Pulmonary artery endothelial cell (primary cell): ENCODE measurements around the gene SEPTIN6. TPM values are rescaled to one million over a fixed set of nuclear protein-coding genes. Genes with fewer than 3 reads are reported as not detected.
"Not testable (repeated sequence)": the region's sequence is repeated elsewhere in the genome, so short reads cannot be mapped to it uniquely, and the experiment has no call there.

Experiments
- DNase-seq: peaks from one replicate; pipeline ENCODE4 v3.0.0-alpha.2; 2011; ENCODE audit warnings: low read depth, low spot score
- total RNA-seq: library from RNA; depleted of rRNA; stranded (reverse); fragments of >200 nt; gene quantifications from 2 replicates; pipeline ENCODE4 v1.2.3, GENCODE V29; 2014

SEPTIN6 gene
- total RNA-seq, 1 donor from 2014 or later = 16.1 TPM

DNA sequence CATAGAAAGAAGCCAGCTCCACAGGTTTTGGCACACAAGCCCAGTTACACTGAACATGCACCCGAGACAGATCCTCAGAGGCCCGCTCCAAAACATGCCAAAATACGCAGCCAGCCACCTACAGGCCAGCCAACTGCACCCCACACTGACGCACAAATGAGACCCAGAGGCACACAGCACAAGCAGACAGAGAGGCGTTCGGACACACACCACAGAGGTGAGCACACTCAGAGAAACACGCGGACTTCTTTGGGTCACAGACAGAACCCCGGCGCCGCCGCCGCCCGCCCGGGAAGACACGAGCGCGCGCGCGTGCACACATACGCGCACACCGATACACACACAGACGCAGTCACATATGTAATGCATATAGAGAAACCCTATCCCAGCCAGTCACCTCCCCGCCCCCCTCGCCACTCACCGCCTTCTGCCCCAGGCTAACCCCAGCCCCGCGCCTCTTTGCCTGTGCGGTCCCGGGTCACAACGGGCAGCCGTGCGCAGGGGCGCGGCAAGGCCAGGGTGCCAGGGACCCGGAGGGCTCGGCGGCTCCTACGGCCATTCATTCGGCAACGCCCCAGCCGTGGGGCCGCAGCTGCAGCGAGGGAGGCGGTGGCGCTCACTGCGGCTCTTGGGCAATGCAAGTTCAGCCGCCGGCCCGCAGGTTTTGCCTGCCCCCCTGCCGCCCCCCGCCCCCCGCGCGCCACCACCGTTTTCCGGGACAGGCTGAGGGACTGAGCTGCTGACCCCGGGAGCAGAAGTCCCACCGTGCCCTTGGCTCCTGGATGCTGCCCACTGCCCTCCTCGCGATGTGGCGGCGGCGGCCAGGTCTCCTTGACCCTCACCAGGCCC lies 553 bp downstream of the SEPTIN6 start:
- DNase-seq = no peak

DNA sequence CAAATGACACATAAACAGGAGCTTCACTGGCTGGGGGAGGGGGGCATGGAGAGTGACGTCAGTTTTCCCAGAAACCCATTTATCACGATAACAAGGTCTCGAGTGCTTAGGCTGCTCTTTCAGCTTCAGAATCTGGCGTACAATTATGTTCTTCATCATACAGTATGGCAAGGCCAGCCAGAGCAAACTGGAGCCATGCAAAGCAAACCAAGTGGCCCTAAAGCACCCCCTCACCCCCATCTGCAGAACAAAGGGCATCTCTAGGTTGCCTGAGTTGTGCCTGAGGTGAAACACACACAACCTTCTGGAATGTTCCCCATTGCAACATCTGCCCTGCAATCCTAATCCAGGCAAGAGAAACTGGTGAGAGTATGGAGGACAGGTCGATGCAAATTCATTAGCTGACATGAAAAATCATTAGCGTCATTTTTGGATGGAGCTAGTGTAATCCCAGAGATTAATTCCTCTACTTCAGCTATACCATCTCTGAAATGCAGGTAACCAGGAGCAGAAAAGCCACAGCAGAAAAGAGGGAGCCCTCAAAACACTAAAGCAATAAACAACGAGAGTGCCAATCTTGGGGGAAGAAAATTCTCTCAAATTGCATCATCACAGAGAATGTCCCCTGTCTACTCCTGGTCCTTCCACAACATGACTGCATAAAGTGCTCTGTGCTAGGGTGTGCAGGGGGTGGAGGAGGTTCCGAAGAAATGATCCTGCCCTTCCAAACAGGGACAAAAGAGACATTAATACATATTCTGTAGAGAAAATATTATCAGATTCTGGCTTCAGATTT lies 1.8 kb downstream of the SEPTIN6 start:
- DNase-seq = no peak

DNA sequence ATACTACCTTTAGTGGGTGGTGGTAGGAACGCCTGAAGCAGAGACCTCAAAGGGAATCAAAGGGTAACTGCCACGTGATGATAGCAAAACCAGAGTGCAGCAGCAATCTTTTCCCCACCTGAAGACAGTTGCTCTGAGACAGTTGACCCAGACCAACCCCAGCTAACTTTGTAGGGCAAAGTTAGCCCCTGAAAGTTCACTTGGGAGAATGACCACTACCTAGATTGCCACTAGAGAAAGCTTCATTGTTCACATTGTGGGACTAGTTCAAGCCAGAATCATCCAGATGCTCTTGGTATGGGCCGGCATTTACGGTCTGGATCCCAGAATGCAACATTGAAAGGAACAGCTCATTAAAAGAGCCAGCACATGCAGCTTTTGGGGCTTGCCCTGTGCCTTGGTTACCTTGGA lies 4.1 kb downstream of the SEPTIN6 start:
- DNase-seq = no peak

DNA sequence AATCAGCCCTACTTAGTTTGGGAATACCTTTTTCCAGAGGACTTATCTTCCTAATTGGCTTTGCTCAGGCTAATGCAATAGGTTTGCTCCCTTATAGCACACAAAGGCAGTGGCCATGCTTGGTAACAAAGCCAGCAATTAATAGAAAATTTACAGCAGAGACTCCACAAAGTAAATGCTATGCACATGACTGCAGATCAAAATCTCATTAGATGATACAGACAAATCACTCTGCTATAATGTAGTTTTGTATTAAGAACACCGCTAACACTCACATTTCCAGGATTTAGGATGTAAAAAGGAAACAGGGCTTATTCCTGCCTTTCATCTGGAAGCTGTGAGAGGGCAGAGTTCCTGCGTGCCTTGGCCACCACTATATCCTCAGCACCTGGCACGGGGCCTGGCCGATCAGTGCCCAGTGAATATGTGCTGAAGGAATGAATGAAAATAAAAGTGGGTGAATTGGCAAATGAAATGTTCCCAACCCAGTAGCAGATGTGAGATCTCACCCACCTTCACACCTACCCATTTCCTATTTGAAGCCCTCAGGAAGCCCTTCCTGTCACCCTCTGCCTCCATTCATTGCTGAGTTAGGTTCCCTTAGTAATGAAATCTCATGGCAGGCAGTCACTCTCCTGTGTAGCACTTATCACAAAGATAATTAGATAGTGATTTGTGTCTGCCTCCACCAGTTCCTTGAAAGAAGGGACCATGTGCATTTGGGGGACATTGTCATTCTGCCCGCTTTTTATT lies 5.1 kb downstream of the SEPTIN6 start:
- DNase-seq = no peak

DNA sequence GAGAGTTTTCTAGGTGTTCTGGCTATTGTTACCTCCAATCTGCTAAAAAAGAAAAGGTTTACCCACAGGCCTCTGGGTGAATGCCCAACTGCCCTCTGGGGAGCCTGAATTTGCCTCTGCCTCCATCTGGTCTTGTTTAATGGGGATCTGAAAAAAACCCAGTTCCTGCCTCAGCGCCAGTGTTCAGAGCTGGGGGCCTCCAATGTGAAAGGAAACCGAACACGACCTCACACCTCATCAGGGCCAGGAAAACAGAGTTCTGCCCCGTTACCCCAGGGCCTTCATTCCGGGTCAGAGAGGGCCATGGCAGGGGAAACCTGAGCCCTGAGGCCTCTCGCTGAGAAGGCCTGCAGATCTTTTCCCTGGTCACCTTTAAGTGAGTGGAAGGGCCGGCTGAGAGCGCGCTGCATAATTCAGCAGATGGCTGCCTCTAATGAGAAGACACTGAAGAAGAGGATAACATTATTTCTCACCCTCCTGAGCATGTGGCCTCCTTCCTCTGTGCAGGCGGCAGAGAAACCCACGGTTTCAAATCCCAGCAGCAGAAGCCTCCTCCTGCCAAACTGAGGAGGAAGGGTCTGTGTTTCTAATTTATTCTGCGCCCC lies 6.8 kb downstream of the SEPTIN6 start:
- DNase-seq = no peak

DNA sequence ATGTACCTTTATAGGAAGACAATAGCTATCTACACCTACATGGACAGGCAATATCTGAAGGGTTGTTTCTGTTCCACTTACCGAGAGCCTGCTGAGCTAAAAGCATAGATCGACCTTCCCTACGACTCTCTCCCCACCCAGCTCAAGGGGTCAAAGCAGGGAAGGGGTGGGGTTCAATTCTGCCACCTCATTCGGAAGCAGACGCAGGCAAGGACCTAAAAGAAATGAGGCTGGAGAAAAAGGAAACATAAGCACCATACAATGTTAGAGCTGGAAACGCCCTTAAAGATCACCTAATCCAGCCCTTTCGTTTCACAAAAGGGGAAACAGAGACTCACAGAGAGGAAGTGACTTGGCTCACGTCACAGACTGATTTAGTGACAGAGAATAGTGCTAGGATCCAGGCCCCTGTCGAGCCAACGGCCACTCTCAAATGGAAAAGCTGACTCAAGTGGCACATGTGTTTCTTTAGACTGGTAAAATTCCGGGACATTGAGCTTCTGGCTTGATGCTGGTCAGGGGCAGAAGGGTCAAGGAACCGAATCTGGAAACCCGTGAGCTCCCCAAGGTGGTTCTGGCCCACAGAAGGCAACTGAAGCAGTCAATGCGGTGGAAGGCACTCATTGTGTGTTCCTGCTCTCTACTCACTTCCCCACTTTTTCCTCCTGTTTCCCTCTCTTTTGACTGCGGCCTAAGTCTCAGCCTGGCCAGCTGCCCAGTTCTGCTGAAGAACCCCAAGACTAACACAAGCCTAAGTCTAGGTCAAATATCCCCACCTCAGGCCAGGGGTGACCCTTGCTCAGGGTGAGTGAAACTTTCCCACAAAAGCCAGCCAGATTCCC lies 7.5 kb downstream of the SEPTIN6 start:
- DNase-seq = no peak

DNA sequence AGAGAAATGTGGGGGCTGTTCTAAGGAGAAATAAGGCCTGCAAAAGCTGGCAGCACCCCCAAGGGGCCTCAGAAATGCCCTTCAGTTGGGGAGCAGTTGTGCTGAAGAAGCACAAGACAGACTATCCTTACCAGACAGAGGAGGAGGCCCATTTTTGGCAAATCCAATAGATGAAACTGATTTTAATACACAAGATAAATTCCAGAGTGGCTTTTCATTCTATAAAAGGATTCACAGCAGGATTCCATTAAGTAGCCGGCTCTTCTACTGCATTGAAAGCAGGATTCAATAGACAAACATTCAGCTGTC lies 8.1 kb downstream of the SEPTIN6 start:
- DNase-seq = no peak

DNA sequence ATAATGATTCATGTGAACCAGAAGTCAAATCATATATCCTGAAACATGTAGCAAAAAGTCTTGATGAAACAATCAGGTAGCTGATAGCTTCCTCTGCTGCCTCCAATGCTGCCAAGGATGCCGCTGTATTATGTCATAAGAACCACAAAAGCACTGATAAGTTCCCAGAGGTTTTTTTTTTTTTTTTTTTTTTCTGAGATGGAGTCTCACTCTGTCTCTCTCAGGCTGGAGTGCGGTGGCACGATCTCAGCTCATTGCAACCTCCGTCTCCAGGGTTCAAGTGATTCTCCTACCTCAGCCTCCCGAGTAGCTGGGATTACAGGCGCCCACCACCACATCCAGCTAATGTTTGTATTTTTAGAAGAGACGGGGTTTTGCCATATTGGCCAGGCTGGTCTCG lies 8.7 kb downstream of the SEPTIN6 start:
- DNase-seq = not testable (repeated sequence)

DNA sequence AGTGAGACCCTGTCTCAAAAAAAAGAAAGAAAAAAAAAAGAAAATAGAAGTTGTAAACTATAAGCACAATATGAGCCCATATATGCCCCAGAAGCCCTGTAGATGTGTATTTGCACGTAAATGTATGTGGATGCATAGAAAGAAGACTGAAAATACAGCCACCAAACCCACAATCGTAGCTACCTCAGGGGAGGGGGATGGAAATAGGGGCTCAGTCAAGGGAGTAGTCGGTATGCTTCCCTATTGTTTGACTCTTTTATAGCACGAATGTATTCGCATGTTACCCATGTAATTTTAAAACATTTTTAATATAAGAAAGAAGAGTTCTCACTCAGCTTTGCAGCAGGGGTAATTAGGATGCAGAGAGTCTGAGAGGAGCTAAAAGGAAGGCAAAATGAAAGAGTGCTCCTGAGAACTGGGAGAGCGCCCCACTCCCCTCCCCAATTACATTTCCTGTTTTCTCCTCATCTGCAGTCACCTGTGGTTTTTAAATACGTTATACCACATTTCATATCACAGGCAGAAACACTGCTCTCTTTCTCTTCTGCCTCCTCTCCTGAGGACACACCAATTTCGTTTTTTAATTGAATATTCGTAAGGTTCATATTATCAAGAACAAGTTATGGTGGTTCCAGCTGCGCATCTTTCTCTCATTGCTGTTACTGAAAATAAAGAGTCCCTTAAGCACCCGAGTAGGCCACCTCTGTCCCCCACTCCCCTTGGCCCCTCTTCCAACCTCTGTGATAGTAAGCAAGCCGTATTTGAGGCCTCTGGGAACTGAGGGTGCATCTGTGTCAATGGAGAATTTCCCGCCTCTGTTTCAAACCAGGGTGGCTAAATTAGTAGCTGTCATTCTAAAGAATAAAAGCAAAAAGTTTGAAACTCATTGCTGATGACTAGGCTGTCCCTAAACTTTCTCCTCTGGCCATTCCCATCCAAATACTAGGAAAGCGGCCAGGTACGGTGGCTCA lies 10.7 kb downstream of the SEPTIN6 start:
- no peak for DNase-seq

DNA sequence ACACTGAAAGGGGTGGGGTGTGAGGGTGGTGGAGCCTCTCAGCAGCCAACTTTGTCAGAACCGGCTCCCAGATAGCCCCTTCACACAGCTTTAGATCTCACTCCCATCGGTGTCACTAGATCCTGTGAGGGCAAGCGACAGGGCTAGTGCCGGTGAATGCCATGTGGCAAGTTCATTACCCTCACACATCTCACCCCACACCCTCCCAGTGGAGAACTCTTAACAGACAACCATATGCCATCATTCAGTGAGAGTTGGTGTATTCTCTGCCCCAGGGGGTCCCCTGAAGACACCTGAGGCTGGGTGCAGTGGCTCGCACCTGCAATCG lies 15.3 kb downstream of the SEPTIN6 start:
- no peak for DNase-seq

DNA sequence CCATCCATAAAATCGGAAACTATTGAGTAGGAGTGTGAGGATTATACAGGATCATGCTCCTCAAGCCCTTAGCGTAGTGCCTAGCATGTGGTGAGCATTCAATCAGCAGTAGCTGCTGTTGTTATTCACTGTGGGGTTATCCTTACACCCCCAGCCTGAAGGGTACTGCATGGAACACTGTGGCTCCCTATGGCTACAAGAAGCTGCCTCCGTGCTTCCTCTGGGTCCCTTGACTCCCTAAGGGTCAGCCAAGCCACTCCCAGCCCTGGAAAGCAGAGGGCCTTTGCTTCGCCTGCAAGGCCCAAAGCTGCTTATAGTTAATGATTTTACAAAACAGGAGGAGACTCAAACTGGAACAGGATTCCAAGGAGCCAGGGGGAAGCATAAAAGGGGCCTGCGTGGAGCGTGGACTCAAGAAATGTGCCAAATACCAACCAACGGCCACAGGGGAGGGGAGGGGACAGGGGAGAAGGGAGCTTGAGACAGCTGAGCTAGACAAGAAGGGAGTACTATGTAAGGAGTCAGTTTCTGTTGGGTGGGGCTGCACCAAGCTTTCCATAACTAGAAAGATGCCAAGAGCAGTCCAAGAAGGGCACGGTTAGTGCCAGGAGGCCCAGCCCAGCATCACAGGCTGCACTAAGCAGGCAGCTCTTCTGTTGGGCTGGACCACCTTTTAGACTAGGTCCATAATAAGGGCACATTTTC lies 15.9 kb downstream of the SEPTIN6 start:
- DNase-seq = no peak

DNA sequence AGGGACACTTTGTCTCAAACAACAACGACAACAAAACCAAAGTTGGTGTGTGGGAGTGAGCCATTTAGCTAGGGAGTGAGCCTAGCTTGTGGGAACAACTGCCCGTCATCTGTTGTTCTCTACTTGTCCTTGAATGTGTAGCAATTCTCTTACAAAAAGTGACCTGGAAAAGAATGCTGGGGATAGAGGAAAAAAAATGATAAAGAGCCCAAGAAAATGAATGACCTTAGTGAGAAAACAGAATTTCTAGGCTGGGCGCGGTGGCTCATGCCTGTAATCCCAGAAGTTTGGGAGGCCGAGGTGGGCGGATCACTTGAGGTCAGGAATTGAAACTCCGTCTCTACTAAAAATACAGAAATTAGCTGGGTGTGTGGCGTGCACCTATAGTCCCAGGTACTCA lies 19.6 kb downstream of the SEPTIN6 start:
- no peak for DNase-seq

DNA sequence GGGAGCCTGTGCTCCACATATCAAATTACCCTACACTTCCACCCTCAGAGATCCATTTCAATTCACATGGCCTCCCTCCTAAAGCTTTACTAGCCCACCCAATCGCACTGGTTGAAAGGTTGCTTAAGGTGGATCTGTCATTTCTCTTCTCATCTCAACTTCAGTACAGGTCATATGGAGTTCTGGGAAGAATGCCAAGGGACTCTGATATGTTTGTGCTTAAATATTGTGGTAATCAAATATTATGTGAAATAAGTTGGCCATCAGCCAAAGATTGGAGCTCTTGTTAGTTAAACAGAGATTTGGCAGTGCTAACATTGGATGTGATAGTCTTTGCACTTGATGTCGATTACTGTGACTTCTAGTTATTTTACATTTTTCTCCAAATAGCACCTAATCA lies 20.5 kb downstream of the SEPTIN6 start:
- no peak for DNase-seq

DNA sequence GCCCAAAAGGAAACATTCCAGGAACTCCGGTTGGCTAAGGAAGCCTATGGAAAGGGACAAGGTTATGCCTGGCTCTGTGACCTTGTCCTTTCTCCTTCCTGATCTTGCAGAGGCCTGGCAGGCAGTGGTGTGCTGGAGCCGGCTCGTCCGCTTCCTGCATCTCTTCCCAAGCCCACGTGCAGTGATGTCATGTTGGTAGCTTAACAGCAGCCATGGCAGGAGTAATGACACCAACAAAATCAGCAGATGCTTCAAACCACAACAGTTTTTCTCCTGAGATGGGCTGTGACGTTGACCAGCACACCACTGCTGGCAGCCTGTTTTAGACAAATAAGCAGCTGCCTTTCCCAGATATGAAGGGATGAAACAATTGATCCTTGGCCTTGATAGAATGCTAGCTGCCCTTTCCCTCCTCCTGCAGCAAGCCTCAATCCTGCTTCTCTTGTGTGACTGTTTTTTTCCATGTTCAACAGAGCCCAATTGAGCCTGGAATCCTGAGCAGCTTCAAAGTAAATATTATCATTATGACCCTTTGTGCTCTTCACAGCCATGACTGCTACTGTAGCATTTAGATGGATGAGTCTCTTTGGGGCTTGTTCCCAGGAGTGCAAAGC lies 23.4 kb downstream of the SEPTIN6 start:
- no peak for DNase-seq

DNA sequence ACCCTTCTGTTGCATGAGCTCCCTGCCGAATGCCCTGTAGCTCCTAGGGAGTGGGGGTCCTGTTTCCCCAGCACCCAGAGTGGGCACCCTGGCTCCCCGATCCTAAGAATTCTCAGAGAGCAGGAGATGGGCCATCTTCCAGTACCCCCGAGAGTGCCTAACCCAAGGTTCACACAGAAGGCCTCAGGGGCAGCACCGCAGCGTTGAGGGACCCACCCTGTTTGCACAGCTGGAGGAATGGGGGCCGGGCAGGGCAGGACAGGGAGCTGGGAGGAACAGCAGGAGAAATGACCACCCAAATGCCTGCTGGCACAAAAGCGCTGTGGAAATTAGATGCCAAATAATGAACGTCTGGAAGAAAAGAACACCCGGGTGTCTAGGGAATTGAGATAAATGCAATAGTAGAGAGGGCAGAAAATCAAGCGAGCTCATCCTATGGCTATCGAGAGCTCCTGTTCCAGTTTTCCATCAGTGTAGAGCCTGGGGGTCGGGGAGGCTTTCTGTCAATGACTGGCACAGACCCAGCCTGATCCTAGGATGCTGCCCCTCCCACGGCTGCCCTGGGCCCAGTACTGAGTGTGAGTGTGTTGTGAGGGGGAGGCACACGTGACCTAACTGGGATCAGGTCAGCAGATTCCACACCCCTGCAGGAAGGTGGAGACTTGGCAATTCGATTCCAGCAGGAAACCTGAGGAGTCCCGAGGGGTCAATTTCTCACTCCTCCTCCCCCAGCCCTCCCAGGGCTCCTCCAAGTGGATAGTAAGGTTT lies 25.7 kb downstream of the SEPTIN6 start:
- no peak for DNase-seq

DNA sequence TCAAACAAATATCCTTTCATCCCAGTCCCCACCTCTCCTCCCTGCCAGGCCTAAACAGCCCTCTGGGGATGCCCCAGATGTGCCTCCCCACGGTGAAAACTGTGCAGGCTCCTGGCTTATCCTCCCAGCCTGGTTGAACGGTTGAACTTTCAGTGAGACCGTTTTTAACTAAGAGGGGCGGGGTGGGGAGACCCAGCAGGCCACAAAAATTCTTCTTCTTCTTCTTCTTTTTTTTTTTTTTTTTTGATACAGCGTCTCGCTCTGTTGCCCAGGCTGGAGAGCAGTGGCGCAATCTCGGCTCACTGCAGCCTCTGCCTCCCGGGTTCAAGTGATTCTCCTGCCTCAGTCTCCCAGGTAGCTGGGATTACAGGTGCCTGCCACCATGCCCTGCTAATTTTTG lies 28.1 kb downstream of the SEPTIN6 start:
- DNase-seq = not testable (repeated sequence)

DNA sequence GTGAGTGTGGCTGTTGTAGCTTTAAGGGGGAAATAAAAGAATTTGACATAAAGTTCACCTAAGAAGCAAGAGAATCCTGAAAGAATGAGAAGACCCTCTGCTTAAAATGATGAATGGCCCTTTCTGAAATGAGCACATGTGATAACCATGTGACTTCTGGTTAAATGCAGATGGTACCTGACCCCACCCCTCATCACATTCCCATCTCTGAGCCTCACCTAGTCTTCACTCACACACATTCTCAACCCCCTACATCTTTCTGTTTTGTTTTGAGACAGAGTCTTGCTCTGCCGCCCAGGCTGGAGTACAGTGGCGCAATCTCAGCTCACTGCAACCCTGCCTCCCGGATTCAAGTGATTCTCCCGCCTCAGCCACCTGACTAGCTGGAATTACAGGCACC lies 31.5 kb downstream of the SEPTIN6 start:
- DNase-seq = no peak

DNA sequence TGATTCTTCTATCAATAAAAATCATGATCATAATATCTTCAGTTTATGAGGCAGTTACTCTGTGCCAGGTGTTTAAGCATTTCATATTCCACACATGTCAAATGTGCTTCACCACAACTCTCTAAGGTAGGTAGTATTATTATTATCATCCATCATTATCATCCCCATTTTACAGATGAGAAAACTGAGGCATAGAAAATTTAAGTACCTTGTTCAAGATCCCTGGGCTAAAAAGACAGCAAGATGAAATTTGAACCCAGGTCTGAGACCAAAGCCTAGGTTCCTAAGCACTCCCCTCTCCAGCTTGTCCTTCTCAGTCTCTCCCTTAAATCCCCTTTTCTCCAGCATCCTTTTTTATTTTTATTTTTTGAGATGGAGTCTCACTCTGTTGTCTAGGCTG lies 33.4 kb downstream of the SEPTIN6 start:
- no peak for DNase-seq
